ENCODE data around the gene COL6A1.

COL6A1 gene

GRCh38 chr21:45998871-45999580 is 17.5 kb downstream of the COL6A1 start:
- peaks cover 5% of the 10 kb centered on the region for H3K36me3 ChIP-seq
- peak; percentile 8 for DNase-seq
- no peaks in the 10 kb centered on the region for H3K27me3 ChIP-seq (ENCODE audit: insufficient read depth, low read depth, severe bottlenecking)
- no peak overlapping the region for H3K4me3 ChIP-seq (ENCODE audit: low read depth, low read length)
- H3K9me3 ChIP-seq (ENCODE audit: severe bottlenecking) = no peaks in the 10 kb centered on the region
- H3K27ac ChIP-seq = no peak overlapping the region
- TF ChIP-seq CTCF (IDR thresholded peaks at IDR 0.05; ENCODE audit: low read depth, low read length) = no peak

- H3K27ac ChIP-seq = no peak overlapping the region
- no peaks in the 10 kb centered on the region for H3K27me3 ChIP-seq (ENCODE audit: insufficient read depth, low read depth, severe bottlenecking)
- H3K4me3 ChIP-seq (ENCODE audit: low read depth, low read length) = no peak overlapping the region
- no peak for DNase-seq
- no peak for TF ChIP-seq CTCF (IDR thresholded peaks at IDR 0.05; ENCODE audit: low read depth, low read length)
- H3K9me3 ChIP-seq (ENCODE audit: severe bottlenecking) = no peaks in the 10 kb centered on the region
- peaks cover 5% of the 10 kb centered on the region for H3K36me3 ChIP-seq
Measured at GRCh38 chr21:45999581-46000181, 18.1 kb downstream of the COL6A1 start.

- no peaks in the 10 kb centered on the region for H3K9me3 ChIP-seq (ENCODE audit: severe bottlenecking)
- no peak overlapping the region for H3K27ac ChIP-seq
- no peak overlapping the region for H3K4me3 ChIP-seq (ENCODE audit: low read depth, low read length)
- DNase-seq = no peak
- no peak for TF ChIP-seq CTCF (IDR thresholded peaks at IDR 0.05; ENCODE audit: low read depth, low read length)
- no peaks in the 10 kb centered on the region for H3K27me3 ChIP-seq (ENCODE audit: insufficient read depth, low read depth, severe bottlenecking)
- peaks cover 5% of the 10 kb centered on the region for H3K36me3 ChIP-seq
Measured at GRCh38 chr21:46000182-46000730, 18.7 kb downstream of the COL6A1 start.

GRCh38 chr21:46000731-46001641 is 19.4 kb downstream of the COL6A1 start:
- Histone ChIP-seq H3K36me3 (peaks cover 5% of the 10 kb centered on the region), H3K27me3 (ENCODE audit: insufficient read depth, low read depth, severe bottlenecking) (no peaks in the 10 kb centered on the region), H3K9me3 (ENCODE audit: severe bottlenecking) (no peaks in the 10 kb centered on the region), H3K4me3 (ENCODE audit: low read depth, low read length) (no peak overlapping the region), H3K27ac (no peak overlapping the region)
- no peak for TF ChIP-seq CTCF (IDR thresholded peaks at IDR 0.05; ENCODE audit: low read depth, low read length)
- DNase-seq = peak; percentile 14

- Histone ChIP-seq H3K27me3 (ENCODE audit: insufficient read depth, low read depth, severe bottlenecking) (no peaks in the 10 kb centered on the region), H3K4me3 (ENCODE audit: low read depth, low read length) (no peak overlapping the region), H3K9me3 (ENCODE audit: severe bottlenecking) (peaks cover 7% of the 10 kb centered on the region), H3K27ac (no peak overlapping the region), H3K36me3 (peaks cover 5% of the 10 kb centered on the region)
- TF ChIP-seq CTCF (IDR thresholded peaks at IDR 0.05; ENCODE audit: low read depth, low read length) = no peak
- DNase-seq = no peak
Measured at GRCh38 chr21:46001821-46002681, 20.5 kb downstream of the COL6A1 start.

All from WERI-Rb-1 (cell line).